Measurements from ENCODE around the gene MYLK3.
"Not testable (repeated sequence)": the region's sequence is repeated elsewhere in the genome, so short reads cannot be mapped to it uniquely, and the experiment has no call there.

The MYLK3 gene

DNA sequence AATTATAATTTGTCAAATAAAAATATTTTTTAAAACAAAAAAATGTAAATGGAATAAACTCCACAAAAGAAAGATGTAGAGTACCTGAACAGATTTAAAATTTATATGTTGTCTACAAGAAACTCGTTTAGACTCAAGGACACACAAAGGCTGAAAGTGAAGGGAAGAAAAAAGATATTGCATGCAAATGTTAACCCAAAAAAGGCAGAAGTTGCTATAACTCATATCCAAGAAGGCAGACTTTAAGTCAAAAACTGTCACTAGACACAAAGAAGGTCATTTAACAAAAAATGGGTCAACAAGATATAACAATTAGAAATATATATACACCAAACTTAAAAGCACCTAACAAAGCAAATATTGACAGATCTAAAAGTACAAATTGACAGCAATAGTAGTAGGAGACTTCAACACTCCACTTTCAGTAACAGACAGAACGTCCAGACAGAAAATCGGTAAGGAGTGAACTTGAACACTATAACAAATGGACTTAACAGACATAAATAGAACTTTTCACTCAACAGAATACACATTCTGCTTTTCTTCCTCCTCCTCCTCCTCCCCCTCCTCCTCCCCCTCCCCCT, 40.8 kb upstream of the MYLK3 start:
- TF ChIP-seq, protein P1, sequence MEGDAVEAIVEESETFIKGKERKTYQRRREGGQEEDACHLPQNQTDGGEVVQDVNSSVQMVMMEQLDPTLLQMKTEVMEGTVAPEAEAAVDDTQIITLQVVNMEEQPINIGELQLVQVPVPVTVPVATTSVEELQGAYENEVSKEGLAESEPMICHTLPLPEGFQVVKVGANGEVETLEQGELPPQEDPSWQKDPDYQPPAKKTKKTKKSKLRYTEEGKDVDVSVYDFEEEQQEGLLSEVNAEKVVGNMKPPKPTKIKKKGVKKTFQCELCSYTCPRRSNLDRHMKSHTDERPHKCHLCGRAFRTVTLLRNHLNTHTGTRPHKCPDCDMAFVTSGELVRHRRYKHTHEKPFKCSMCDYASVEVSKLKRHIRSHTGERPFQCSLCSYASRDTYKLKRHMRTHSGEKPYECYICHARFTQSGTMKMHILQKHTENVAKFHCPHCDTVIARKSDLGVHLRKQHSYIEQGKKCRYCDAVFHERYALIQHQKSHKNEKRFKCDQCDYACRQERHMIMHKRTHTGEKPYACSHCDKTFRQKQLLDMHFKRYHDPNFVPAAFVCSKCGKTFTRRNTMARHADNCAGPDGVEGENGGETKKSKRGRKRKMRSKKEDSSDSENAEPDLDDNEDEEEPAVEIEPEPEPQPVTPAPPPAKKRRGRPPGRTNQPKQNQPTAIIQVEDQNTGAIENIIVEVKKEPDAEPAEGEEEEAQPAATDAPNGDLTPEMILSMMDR (IDR thresholded peaks at IDR 0.05; ENCODE audit: low read depth, low read length), result no peak
- H3K4me3 ChIP-seq (ENCODE audit: low read depth, low read length), result no peak overlapping the region

DNA sequence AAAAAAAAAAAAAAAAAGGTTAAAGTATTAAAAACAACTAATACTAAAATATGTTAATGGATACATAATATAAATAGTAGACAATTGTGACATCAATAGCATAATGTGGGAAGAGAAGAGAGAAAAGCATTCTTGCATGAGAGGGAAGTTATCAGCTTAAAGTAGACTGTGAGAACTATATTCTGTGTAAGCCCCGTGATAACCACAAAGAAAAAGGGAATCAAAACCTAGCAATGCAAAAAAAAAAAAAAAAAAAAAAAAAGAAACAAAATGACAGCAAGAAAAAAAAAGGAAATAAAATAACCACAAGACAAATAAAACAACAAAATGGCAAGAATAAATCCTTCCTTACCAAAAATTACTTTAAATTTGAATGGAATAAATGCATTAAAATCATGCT, 39.8 kb upstream of the MYLK3 start:
- TF ChIP-seq, protein P1 (IDR thresholded peaks at IDR 0.05; ENCODE audit: low read depth, low read length), result no peak
- no peak overlapping the region for H3K4me3 ChIP-seq (ENCODE audit: low read depth, low read length)

DNA sequence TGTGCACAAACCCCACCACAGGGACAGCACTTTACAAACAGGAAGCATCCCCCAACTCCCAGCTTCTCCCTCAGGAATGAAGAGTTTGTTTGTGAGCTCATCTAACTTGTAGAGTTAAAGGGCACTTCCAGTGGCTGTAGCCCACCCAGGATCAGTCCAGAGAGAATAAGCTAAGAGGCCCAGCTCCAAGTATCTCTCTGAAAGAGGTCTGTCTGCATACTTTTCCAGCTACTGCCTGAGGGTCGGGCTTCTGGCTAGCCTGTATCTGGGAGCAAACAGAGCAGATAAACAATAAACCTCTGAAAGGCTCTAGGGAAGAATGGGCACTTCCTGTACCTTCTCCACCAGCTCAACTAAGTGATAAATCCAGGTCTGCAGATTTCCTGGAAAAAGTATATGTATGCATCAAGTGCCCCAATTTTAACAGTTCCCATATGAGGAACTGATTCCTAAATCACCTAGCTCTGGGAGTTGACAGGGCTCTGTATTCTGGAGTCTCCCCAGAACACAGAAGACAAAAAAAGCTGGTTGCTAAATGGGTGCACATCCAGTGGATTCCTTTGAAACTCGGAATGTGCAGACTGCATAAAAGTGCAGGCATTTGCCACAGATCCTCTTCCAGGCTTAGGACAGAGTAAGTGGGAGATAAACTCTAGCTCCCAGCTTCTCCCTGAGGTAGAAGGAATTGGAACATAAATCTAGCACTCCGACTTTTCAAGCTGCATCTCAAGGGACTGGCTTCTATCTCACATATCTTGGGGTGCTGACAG, 37.1 kb upstream of the MYLK3 start:
- TF ChIP-seq, protein P1 (IDR thresholded peaks at IDR 0.05; ENCODE audit: low read depth, low read length), result no peak
- H3K4me3 ChIP-seq (ENCODE audit: low read depth, low read length), result no peak overlapping the region

DNA sequence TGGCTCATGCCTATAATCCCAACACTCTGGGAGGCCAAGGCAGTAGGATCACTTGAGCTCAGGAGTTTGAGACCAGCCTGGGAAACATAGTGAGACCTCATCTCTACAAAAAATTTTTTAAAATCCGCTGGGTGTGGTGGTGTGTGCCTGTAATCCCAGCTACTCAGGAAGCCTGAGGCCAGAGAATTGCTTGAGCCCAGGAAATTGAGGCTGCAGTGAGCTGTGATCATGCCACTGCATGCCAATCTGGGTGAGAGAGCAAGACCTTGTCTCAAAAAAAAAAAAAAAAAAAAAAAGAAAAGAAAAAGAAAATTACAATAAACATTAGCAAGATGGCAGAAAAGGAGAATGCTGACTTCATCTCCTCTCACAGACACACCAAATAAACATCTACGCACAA, 36.4 kb upstream of the MYLK3 start:
- not testable (repeated sequence) for H3K4me3 ChIP-seq (ENCODE audit: low read depth, low read length)

DNA sequence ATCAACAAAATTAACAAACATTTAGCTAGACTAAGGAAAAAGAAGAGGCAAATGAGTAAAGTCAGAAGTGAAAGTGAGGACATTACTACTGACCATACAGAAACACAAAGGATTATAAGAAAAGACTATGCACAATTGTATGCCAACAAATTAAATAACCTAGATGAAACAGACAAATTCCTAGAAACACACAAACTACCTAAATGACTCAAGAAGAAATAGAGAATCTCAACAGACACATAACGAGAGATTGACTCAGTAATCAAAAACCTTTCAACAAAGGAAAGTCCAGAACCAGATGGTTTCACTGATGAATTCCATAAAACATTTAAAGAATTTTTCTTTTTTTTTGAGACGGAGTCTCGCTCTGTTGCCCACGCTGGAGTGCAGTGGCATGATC, 35.7 kb upstream of the MYLK3 start:
- H3K4me3 ChIP-seq (ENCODE audit: low read depth, low read length), result no peak overlapping the region
- TF ChIP-seq, protein P1 (IDR thresholded peaks at IDR 0.05; ENCODE audit: low read depth, low read length), result no peak

DNA sequence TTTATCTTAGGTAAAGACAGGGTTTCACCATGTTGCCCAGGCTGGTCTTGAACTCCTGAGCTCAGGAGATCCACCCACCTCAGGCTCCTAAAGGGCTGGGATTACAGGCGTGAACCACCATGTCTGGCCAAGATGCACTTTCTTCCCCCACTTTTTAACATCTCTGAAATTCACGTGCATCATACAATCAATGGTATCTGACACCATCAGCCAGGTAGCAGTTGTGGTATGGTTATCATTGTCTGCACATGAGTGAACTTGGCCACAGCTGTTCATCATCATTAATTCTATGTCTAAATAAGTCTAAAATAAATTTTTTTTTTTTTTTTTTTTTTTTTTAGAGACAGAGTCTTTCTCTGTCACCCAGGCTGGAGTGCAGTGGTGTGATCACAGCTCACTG, 34.2 kb upstream of the MYLK3 start:
- TF ChIP-seq, protein P1 (IDR thresholded peaks at IDR 0.05; ENCODE audit: low read depth, low read length), result no peak
- no peak overlapping the region for H3K4me3 ChIP-seq (ENCODE audit: low read depth, low read length)

DNA sequence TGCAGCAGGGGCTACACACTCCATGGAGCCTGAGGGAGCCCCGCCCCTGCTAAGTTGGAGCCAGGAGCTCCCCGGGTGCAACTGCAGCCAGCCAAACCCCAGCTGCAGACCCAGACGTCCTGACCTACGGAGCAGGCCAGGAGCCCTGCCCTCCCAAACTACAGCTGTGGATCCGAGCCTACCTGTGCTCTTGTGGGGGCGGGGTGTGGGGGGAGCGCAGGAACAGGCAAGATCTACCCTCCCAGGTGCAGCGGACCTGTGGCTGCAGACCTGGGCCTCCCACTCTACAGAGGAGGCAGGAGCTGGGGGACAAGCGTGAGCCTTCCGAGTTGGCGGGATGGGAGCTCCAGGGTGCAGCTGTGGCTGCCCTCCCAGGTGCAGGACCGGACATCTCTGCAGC, 29.7 kb upstream of the MYLK3 start:
- TF ChIP-seq, protein P1 (IDR thresholded peaks at IDR 0.05; ENCODE audit: low read depth, low read length), result no peak
- no peak overlapping the region for H3K4me3 ChIP-seq (ENCODE audit: low read depth, low read length)
